Fibroblast of peridontal ligament (primary cell): ENCODE measurements around the gene FAM76A.
"Not testable (repeated sequence)": the region's sequence is repeated elsewhere in the genome, so short reads cannot be mapped to it uniquely, and the experiment has no call there.

Experiments used
- DNase-seq: peaks from one replicate; pipeline ENCODE4 v3.0.0-alpha.2; 2010; ENCODE audit errors: extremely low read depth

FAM76A gene

GRCh38 chr1:27724961-27725373 lies 794 bp upstream of the FAM76A start:
- no peak for DNase-seq

- DNase-seq = peak; percentile 26
Measured at GRCh38 chr1:27726173-27727044, 648 bp downstream of the FAM76A start.

- DNase-seq = peak; percentile 63
Measured at GRCh38 chr1:27727126-27727525, 1.4 kb downstream of the FAM76A start.

GRCh38 chr1:27736252-27736651 lies 10.5 kb downstream of the FAM76A start:
- no peak for DNase-seq

GRCh38 chr1:27741121-27741520 lies 15.4 kb downstream of the FAM76A start:
- DNase-seq = no peak

GRCh38 chr1:27744556-27744955 lies 18.8 kb downstream of the FAM76A start:
- DNase-seq = no peak

GRCh38 chr1:27745466-27745865 lies 19.7 kb downstream of the FAM76A start:
- no peak for DNase-seq

- DNase-seq = peak; percentile 53
Measured at GRCh38 chr1:27752360-27752759, 26.6 kb downstream of the FAM76A start.

- no peak for DNase-seq
Measured at GRCh38 chr1:27755286-27755685, 29.5 kb downstream of the FAM76A start.

GRCh38 chr1:27755865-27756264 lies 30.1 kb downstream of the FAM76A start:
- no peak for DNase-seq

GRCh38 chr1:27759236-27759635 lies 33.5 kb downstream of the FAM76A start:
- no peak for DNase-seq

- peak; percentile 13 for DNase-seq
Measured at GRCh38 chr1:27760426-27760825, 34.7 kb downstream of the FAM76A start.

GRCh38 chr1:27762033-27762432 lies 36.3 kb downstream of the FAM76A start:
- DNase-seq = no peak

GRCh38 chr1:27763358-27763757 lies 37.6 kb downstream of the FAM76A start:
- no peak for DNase-seq

- DNase-seq = no peak
Measured at GRCh38 chr1:27770293-27770830, 44.6 kb downstream of the FAM76A start.

- peak; percentile 76 for DNase-seq
Measured at GRCh38 chr1:27772036-27772931, 46.5 kb downstream of the FAM76A start.

- DNase-seq = peak; percentile 100
Measured at GRCh38 chr1:27772932-27773825, 47.4 kb downstream of the FAM76A start, which contains the start of gene STX12. Gene STX12 (plus strand): TSS chr1:27773219. CDS start chr1:27773308, 89 bp downstream.

- DNase-seq = peak; percentile 60
Measured at GRCh38 chr1:27773826-27774445, 48.2 kb downstream of the FAM76A start.

- DNase-seq = no peak
Measured at GRCh38 chr1:27774654-27775053, 48.9 kb downstream of the FAM76A start.

- not testable (repeated sequence) for DNase-seq
Measured at GRCh38 chr1:27775336-27775735, 49.6 kb downstream of the FAM76A start.

- DNase-seq = not testable (repeated sequence)
Measured at GRCh38 chr1:27776276-27776675, 50.5 kb downstream of the FAM76A start.
